ENCODE results near the gene MAP3K2.

- no peak for TF ChIP-seq CTCF (IDR thresholded peaks at IDR 0.05)
- no peak for TF ChIP-seq POLR2A (IDR thresholded peaks at IDR 0.05)
Measured at GRCh38 chr2:127365211-127365643, 22.5 kb downstream of the MAP3K2 start.

All from esophagus squamous epithelium (tissue), 4 donors.